CD4-positive, alpha-beta T cell treated with Interleukin-6 for 4 hours (primary cell): ENCODE data around the gene FATE1.

Experiments
- DNase-seq: peaks from one replicate; pipeline ENCODE4 v3.0.0-alpha.2; 2020; ENCODE audit warnings: mixed read lengths

FATE1 gene

DNA sequence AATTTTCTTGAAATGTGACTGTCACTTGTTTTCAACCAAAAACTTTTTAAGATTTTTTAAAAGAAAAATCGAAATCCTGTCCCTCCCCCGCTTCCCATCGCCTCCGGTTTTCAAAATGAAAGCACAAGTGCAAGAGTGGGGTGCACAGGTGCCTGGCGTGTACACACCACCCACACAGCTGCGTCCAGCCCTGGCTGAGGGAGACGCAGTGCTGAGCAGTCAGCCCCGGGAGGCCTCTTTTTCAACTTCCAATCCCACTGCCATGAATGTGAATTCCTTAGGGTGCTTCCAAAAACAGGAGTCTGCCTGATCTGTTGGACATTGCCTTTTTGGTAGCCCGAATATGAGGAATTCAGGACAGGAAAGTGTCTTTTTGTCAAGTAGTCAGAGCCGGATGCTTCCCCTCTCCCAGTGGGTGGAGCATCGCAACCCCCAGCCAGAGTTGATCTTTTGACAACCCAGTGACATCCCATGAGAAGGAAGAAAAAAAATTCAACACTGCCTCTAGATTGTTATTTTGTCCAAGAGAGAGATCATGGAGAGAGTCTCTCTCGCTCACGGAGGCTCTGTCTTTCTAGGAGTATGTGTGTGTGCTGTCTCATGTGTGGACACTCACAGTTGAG is 11.7 kb upstream of the FATE1 start:
- no peak for DNase-seq

DNA sequence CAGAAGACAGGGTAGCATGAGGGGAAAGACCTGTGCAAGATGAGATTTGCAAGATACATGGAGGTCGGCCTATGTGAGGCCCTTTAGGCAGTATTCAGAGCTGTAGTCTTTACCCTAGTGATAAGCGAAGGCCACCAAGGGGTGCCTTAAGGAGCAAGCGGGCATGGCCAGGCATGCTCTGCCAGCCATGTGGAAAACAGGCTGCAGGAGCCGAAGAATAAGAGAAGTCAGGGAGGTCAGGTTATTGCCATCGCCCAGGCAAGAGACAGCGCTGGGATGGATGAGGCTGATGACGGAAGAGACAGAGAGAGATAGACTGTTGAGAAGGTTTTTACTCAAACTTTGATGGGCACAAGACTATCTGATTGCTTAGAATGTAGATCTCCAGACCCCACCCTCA is 7.0 kb upstream of the FATE1 start:
- no peak for DNase-seq

DNA sequence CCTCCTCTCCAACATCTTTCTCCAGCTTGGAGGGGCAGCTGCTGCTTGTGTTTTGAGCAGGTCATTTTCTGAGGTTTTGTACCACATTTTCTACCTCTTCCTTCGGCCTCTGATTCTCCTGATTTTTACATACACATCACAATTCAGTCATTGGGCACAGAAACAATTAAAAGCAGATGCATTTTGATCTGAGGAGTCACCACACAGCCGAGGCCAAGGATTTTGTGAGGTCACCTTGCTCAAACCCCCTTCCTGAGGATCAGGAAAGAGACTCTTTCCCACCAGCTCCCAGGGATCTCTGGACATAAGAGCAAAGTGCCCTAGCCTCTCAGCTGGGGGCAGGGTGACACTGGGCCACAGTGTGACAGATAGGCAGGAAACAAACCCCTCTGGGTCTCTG is 5.4 kb upstream of the FATE1 start:
- DNase-seq = no peak

DNA sequence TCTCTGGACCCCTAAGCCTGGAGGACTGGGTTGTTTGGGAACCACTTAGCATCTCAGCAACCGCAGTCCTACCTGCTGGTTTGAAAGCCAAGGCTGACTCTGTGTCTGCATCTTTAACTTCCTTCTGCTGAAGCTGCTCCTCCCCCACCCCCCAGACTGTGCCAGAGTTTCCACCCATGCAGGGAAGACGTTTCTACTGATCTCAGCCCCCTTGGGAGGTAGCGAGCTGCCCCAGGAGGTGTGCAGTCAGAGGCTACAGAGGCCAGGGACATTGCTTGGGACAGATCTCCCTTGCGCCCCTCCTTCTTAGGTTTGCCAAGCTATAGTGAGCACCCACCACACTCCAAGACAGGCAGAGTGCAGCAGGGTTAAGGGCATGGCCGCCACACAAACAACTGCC is 4.7 kb upstream of the FATE1 start:
- DNase-seq = no peak

DNA sequence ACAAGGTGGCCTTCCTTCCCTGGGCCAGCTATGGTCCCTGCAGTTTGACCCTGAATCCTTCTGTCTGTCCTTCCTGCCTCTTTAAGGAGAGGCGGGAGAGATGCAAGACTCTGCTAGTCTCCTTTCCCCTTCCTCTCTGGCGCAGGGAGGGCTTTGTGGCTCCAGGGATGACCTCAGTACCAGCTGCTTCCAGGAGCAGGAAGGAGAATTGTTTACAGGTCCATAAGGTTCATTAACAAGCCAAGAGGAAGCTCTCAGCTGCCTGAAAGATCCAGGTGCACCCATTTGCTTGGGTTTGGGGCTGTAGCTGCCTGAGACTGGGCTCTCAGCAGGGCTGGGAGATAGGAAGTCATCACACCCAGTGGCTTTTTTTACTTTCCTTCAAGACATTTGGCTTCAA is 4.0 kb upstream of the FATE1 start:
- no peak for DNase-seq

DNA sequence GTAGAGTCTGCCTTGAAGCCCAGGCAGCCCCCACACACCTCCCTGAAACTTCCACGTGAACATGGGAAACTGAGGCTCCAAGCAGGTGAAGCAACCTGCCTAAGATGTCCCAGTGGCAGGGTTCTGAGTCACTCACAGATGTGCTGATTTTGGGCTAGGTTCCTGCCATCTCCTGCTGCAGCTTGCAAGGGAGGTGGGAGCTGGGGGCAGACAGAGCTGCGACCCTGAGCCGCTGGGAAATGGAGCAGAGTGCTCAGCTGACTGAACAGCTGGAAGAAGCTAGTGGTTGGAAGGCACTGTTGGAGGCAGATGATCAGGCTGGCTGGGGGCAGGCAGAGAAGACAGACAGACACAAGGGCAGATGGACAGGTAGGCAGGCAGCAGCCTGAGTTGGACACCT is 3.6 kb upstream of the FATE1 start:
- no peak for DNase-seq

DNA sequence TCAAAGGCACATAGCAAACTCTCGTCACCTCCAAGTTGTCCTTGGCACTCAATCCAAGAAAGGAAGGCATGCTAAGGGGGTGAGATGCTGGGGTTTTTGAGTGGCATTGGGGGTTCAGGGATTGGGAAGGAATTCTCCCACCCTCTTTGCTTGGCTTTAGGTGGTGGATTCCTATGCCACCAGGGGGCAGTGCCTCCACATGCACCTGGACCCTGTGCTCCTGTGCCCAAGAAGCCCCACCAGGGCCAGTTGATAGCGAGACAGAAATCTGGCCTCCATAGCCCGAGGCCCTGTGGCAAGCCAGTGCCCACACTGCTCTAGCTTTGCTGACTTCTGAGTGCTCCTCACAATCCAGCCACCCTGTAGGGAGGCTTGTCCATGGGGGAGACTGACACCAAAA is 2.0 kb upstream of the FATE1 start:
- DNase-seq = no peak

DNA sequence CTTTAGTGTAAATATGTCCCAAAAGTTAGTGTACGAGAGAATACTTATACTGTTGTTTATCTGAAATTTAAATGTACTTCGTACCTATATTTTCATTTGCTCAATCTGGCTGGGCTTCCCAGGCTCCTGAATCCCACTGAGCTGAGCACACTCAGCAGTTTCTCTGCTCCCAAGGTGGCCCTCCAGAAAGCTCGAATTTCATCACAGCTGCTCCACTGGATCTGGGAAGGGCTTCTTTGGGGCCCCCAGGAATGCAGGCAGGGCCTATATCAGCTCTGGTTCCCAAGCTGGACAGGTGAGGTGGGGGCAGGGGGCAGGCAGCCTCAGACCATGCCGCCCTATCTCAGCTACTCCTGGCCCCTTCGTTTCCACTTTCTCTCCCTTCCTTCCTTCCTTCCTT is 1.5 kb upstream of the FATE1 start:
- DNase-seq = no peak

DNA sequence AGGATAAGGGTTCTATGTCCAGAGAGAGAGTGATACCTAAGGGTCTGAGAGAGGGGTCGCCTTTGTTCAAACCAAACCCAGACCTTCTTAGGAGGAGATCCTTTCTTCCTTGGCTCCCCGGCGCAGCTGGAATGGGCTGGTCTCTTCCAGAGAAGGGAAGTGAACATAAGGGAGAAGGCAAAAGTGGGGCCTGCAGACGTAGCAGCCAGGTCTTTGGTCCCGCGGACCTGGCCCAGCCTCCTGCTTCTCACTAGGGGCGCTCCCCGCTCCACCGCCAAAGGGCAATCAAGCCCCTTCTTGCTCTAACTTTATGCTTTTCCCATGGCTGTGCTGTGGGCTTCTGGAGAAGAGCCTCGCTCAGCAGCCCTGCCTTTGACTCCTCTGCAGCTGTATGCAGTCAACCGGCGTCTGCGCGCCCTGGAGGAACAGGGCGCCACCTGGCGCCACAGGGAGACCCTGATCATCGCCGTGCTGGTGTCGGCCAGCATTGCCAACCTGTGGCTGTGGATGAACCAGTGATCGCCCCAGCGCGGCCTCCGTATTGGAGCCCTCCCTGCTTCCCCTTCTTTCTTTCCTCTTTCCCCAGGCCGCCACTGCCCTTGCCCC is 6.5 kb downstream of the FATE1 start:
- no peak for DNase-seq

DNA sequence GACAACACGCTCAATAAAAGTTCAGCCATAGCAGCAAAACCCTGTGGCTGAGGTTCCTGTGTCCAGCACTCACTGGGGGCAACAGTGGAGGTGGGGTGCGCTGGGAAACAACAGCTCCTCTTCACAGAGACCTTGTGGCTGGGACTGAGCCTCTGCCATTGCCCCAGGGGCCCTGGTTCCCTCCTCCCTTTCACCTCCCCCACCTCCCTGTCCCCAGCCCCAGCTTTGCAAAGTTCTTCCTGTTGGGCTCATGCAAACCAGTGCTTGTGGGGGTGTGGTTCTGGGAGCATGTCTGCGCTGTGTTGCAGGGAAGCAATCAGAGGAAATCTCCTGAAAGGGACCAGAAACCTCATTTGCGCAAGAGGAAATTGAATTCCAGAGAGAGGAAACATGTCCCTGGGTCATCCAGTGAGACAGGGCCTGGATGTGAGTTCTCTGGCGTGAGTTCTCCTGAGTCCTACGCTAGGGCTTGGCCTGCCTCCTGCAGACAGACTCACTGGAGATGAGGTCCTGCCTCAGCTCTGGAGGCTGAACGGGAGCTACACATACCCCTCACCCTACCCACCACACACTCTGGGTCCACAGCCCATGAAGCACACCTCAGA is 7.4 kb downstream of the FATE1 start:
- no peak for DNase-seq

DNA sequence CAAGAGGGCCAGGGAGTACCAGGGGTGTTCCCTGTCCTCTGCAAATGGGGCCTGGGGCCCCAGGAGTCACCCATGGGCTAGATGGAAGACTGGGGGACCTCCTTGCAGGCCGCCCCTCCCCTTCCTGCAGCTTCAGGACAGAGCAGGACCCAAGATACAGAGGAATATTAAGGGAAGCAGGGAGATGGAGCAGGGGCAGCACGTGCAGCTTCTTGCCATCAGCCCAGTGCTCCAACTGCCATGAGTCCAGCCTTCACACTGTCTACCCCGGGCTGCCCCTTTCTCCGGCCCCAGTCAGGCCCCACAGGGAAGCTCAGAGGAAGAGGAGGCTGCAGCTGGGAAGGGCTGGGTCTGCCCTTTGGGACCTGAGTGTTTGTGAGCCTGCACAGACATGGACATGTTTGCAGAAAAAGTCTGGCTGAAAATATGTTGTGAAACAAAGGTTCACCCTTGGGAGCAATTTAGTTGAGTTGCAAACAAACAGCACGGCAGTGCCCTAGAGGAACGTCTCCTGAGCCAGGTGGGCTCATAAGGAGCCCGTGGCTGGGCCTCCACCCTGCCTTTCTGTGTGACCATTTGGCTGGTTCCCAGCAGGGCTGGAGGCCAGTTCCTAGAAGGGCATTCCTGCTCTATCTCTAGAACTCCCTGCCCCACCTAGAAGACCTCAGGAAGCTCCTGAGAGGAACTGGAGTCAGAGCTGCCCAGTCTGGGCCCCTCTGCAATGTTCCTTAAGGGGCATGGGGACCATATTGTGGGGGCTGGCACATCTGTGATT is 8.9 kb downstream of the FATE1 start:
- no peak for DNase-seq

DNA sequence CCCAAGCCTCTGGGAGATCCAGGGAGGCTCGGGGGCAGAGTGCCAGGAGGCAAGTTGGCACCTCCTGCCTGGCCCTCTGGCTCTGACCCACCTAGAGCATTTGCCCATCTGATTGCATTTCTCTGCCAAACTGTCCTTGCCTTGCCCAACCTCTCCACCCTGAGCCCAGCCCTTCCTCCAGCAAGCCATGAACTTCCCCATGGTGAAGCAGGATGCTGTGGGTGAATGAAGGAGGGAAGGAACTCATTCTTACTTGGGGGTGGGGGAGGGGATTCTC is 9.4 kb downstream of the FATE1 start:
- DNase-seq = no peak

DNA sequence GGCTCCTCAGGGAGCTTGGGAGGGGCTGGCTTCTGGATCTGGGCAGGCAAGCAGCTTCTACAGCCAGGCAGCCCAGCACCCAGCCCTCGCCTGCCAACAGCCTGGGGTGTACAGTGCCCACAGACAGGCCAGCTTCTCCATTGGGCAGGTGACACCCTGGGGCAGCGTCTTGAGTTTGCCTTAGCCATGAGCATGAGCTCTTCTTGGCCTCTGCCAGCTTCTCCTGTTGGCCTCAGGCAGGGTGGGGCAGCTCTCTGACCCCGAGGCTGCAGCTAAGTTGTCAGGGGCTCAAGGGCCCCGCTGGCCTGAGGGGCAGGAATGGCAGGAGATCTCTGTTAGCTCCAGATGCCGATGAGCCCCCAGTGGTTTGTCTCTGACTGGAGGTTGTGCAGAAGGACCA is 10.9 kb downstream of the FATE1 start:
- DNase-seq = no peak

DNA sequence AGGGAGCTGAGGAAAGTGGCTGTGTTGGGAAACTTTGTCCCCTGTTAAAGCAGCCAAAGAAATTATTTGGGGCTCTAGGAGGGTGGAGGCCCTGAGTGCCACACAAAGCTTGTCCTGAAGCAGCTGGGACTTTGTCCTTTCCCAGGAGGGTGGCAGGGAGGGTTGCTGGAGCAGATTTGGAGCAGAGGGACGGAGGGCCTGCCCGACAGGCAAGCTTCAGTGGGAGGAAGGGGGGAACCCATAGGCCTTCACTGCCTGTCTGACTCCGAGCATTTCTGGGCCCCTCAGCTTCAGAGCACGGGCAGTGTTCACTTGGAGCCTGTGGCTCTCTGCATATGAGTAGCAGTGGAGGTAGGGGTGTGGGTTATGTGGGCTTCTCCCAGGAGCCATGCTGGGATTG is 11.5 kb downstream of the FATE1 start:
- DNase-seq = no peak

DNA sequence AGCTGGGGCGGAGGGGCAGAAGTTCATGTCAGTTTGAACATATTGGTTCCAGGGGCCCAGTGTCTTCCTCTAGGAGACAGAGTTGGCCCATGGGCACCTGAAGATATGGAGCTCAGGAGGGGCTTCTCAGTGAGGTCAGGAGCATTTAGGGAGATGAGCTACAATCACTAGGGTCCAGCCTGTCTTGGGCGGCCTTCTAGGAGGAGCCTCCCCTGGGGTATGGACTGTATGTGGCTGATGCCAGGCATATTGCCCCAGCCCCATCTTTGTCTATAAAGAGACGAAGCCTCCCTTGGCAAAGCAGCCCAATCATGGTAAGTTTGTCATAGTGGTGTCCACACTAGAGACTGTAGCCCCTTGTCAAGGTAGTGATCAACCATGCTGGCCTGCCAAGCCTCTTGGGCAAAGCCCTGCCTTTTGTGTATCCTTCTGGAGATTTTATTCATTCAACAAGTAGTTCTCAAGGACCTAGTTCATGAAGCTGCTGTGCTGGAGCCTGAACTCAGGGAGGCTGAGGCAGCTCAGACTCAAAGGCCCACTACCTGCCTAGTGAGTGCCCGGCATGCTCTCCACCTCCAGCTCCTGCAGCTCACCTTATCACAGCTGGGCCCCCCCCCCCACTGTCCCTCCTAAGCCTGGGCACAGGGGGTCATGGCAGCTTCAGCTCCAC is 13.4 kb downstream of the FATE1 start:
- no peak for DNase-seq

DNA sequence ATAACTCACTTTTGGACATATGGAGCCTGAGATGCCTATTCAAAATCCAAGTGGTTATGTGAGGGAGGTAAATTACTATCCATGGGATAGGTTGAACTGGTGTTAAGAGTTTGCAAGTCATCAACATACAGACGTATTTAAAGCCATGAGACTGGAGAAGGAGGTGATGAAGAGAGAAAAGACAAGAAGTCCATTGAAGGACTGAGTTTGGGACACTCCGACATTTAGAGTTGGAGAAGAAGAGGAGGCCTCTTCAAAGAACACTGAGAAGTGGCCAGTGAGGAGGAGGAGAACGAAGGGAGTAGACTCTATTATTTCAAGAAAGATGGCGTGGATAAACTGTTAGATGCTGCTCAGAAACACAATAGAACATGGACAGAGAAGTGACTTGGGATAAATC is 18.6 kb downstream of the FATE1 start, which contains the start of gene CNGA2:
TSS of gene CNGA2 (plus strand) at position 301 of the 400 bp plus-strand sequence. CDS start 3,738 bp downstream, outside the sequence.
- DNase-seq = no peak

DNA sequence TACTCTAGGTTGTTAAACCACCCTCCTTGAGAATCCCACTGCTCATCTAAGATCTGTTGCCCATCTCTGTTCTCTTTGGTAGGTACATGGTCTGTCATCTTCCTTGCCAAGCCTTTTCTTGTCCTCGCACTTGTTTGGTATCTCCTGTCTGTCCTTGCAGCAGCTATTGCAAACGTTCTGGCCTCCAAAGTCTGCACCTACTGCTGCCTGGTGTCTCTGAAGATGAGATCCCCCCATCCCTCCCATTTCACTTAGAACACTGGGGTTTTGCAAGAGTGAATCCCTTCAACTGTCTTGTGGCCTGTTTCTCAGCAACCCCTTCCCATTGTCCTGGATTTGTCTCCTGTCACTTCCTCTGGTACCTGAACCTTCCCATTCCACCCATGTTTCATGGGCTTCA is 19.4 kb downstream of the FATE1 start:
- no peak for DNase-seq

DNA sequence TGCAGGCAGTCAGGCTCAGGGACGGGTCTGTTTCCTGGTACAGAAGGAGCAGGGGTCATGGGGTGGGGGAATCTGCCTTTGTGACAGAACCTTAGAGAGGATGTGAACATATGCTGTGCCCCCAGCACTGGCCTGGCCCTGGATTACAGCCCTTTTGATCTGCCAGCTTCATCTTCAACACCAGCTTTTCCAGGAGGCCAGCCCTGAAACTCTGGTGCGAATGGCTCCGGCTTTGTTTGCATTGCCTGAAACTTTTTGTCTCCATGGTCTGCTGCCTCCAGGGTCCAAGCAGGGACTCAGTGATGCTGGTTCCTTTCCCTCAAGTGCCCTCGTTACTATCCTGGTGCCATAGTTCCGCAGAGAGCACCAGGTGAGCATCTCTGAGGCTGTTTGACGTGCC is 20.9 kb downstream of the FATE1 start:
- no peak for DNase-seq

DNA sequence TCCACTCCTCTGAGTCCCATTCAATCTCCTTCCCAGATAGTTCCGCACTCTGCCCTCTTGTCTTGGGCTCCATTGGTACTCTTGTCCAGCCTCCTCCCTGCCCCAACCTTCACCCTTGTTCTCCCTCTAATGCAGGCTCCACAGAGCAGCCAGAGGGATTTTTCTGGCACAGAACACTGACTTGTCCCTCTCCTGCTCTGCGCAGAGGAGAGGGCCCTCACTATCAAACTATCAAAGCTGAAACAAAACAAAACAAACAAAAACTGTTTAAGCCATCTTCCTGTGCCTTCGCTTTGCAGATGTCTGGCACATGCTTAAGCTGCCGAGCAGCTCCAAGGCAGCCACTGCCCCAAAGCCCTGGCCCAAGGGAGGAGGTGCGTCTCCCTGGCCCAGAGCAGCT is 21.7 kb downstream of the FATE1 start:
- no peak for DNase-seq

DNA sequence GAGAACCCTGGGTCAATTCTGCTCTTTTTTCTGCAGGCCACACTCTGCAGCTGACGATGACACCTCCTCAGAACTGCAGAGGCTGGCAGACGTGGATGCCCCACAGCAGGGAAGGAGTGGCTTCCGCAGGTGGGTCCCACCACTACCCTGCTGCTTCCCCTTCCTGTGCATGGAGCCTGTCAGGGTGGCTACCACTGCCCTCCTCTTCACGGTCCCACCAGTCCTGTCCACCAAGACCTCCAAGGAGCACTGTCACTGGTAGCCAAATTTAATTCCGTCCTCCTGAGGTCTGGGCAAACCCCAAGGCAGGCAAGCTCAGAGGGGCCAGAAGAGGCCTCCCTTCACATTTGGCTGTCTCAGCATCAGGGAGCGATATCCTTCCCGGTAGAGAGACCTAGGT is 22.9 kb downstream of the FATE1 start:
- no peak for DNase-seq

DNA sequence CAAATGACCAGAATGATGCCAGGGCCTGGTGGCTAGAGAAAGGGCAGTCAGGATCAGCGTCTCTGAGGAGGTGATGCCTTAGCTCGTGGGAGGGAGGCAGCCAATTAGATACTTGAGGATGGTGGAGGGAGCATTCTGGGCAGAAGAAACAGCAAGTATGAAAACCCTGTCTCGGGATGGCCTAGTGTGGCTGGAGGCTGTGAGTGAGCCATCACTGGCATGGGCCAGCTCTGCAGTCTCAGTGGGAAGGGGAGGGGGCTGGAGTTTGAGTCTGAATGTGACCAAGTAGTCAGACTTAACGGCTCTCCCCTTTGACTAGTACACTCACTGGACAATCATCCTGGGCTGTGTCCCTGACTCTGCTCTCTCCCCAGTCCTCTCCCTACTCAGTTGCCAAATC is 25.8 kb downstream of the FATE1 start:
- DNase-seq = no peak

DNA sequence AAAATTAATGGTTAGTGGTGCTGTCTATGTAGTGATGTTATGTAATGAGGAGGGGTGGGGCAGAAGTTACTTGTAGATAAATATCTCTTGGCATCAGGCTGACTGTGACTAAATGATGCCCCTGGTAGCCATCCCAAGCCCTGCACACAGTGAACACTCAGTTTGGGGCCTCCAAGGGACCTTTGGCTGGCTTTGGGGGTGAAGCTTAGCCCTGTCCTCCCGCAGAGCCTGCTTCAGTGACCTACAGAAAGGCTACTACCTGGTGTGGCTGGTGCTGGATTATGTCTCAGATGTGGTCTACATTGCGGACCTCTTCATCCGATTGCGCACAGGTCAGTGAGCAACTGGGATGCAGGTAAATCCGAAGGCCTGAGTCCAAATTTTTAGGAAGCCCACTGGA is 26.5 kb downstream of the FATE1 start:
- no peak for DNase-seq

DNA sequence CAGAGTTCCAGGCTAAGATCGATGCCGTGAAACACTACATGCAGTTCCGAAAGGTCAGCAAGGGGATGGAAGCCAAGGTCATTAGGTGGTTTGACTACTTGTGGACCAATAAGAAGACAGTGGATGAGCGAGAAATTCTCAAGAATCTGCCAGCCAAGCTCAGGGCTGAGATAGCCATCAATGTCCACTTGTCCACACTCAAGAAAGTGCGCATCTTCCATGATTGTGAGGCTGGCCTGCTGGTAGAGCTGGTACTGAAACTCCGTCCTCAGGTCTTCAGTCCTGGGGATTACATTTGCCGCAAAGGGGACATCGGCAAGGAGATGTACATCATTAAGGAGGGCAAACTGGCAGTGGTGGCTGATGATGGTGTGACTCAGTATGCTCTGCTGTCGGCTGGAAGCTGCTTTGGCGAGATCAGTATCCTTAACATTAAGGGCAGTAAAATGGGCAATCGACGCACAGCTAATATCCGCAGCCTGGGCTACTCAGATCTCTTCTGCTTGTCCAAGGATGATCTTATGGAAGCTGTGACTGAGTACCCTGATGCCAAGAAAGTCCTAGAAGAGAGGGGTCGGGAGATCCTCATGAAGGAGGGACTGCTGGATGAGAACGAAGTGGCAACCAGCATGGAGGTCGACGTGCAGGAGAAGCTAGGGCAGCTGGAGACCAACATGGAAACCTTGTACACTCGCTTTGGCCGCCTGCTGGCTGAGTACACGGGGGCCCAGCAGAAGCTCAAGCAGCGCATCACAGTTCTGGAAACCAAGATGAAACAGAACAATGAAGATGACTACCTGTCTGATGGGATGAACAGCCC is 28.0 kb downstream of the FATE1 start:
- DNase-seq = no peak
